Activated naive CD4-positive, alpha-beta T cell treated with anti-CD3 and anti-CD28 coated beads, Interleukin-2, amount 50 U/mL, for 16 hours (primary cell): ENCODE data around the gene NES.

Experiments used
- DNase-seq: peaks from one replicate; pipeline ENCODE4 v3.0.0-alpha.2; 2020

The NES gene, protein sequence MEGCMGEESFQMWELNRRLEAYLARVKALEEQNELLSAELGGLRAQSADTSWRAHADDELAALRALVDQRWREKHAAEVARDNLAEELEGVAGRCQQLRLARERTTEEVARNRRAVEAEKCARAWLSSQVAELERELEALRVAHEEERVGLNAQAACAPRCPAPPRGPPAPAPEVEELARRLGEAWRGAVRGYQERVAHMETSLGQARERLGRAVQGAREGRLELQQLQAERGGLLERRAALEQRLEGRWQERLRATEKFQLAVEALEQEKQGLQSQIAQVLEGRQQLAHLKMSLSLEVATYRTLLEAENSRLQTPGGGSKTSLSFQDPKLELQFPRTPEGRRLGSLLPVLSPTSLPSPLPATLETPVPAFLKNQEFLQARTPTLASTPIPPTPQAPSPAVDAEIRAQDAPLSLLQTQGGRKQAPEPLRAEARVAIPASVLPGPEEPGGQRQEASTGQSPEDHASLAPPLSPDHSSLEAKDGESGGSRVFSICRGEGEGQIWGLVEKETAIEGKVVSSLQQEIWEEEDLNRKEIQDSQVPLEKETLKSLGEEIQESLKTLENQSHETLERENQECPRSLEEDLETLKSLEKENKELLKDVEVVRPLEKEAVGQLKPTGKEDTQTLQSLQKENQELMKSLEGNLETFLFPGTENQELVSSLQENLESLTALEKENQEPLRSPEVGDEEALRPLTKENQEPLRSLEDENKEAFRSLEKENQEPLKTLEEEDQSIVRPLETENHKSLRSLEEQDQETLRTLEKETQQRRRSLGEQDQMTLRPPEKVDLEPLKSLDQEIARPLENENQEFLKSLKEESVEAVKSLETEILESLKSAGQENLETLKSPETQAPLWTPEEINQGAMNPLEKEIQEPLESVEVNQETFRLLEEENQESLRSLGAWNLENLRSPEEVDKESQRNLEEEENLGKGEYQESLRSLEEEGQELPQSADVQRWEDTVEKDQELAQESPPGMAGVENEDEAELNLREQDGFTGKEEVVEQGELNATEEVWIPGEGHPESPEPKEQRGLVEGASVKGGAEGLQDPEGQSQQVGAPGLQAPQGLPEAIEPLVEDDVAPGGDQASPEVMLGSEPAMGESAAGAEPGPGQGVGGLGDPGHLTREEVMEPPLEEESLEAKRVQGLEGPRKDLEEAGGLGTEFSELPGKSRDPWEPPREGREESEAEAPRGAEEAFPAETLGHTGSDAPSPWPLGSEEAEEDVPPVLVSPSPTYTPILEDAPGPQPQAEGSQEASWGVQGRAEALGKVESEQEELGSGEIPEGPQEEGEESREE (N-terminal part only)

DNA sequence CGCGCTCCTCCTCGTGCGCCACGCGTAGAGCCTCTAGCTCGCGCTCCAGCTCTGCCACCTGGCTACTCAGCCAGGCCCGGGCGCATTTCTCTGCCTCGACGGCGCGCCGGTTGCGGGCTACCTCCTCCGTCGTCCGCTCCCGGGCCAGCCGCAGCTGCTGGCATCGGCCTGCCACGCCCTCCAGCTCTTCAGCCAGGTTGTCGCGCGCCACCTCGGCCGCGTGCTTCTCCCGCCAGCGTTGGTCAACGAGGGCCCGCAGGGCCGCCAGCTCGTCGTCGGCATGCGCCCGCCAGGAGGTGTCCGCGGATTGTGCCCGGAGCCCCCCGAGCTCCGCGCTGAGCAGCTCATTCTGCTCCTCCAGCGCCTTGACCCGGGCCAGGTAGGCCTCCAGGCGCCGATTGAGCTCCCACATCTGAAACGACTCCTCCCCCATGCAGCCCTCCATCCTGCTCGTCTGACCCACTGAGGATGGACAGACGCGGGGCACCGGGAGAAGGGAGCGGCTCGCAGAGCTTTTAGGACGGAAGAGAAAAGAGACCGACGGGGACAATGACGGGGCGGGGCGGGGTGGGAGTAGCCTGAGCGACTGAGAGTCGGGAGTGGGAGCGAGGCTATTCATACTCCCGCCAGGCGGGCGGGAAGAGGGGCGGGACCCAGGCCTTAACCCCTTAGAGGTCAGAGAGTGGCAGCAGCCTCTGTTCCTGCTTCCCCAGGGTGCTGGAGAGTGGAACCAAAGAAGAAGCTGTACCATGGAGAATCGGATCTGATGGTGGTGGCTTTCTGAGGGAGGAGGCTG, at the start of gene NES:
TSS of gene NES (minus strand) at position 588 of the 796 bp plus-strand sequence. CDS start at position 445, 143 bp downstream.
- no peak for DNase-seq

DNA sequence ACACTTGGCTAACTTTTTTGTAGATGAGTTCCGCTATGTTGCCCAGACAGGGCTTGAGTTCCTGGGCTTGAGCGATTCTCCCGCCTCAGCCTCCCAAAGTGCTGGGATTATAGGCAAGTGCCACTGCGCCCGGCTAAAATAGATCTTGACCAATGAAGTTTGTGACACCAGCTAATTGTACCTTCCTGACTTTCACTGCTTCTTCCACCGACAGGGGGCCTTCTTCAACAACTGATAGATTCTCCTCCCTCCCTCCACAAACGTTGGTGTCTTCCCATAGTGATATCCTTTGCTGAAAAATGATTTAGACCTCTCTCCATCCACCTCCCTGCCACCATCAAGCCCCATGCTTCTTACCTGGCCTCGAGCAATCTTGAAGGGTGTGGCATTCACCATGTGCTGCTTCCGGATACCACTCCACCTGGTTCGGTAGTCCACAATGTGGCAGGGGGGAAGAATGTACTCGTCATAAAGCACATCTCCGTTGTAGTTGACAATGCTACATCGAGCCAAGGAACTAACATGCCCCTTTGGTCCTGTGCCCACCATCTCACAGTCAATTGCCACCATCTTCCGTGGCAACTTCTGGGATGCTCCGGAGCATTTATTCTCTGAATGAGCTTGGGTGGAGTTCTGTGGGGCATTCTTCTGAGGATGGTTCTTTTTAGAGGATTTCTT, 49.5 kb upstream of the NES start:
- DNase-seq: peak; percentile 58

DNA sequence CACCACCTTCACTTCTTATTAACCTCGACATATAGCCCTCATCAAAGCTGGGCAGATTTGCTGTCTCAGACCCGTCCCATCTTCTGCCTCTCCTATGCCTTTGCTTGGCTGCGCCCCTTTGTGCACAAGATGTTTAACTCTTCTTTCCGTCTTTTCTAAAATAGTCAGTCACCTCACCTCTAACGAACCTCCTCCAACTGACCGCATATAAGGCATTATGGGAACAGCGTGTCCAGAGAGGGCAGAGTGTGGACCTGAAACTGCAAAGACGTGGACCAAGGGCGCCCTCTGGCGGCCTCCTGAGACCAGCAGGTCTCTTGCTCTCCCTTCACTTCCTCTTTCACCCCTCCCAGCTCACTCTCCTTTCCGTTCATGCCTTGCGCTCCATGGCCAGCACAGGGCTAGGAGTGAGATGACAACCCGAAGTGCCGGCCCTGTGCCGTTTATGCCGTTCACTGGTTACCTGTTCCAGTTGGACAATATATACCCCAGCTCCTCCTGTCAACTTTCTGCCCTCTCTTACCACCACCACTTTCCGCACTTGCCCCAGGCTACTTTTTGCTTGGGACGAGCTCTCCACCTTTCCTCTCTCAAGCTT, 48.6 kb upstream of the NES start:
- peak; percentile 77 for DNase-seq

DNA sequence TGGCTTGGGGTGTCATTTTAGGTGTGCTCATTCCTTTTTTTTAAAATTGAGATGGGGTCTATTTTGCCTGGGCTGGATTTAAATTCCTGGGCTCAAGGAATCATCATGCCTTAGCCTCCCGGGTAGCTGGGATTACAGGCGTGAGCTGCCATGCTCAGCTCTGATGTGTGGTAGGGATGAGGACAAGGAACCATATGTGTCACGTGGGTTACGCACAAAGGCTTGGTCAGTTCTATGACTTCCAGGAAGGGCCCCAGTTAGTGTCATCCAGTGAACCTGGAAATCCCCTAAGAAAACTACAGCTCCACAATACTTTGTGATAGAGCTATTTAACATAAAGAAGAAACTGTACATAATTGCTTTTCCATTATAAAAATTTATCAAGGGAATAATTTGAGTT, 44.3 kb upstream of the NES start:
- DNase-seq: no peak

DNA sequence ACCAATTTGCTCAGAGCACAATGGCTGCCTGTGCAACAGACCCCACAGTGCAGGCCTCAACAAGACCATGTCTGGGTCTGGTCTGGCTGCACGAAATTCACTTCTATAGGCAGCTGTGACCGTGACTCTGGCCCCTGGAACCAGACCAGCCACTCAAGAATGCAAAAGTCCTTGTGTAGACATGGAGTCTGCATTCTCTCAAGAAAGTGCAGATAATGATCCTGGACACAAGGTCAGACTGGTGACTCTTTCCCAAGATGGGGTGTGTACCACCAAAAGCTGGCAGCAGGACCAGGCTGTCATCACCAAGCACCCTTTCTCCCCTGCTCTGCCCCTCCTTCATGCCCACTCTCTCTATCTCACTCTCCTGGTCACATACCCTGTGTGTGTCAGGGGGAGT, 43.9 kb upstream of the NES start:
- DNase-seq: no peak

DNA sequence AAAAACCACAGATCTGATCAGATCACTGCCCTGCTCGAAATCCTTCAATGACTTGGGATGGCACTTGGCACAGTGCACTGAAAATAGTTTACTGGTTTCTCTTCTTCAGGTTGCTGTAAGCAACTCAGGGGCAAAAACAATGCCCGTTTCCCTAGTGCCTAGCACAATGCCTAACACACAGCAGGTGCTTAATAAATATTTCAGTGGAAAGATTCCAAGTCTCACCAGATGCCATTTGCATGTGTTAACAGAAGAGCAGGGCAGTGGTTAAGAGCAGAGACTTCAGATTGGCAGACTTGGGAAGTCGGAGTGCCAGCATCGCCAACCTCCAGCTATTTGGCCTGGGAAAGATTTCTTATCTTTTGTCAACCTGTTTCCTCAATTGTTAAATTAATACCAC, 40.1 kb upstream of the NES start:
- no peak for DNase-seq

DNA sequence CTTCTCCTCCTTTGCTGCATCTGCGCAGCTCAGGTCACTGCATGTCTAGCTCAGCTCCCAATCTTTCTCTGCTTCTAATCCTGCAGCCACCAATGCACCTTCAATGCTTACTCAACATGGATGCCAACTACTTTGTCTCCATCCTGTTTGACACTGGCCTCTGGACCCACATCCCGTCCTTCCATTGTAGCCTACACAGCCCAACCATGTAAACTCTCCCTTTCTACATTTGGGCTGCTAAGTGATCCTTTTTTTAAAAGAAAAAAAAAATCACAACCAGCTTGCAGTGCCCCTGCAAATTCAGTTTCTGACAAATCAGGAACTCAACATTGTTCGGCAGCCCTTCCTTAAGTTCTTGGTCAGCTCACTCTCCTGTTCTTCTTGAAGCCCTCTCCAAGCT, 37.6 kb upstream of the NES start:
- no peak for DNase-seq

DNA sequence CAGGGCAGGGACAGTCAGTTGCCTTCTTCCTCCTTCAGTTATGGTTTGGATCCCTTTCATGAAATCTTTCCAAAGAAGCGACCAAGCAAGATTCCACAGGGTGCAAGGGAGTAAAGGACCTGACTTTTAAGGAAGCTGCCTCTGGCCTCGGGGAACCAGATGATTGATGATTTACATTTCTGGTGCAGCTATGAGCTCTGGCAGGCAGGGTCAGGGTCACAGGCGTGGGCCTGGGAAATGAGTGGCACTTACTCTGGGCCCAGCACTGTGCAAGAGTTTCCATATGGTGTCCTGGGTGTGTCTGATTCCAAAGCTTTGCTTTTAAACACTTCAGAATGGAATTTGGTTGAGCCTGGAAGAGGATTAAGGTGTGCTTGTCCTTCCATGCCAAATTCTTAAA, 35.4 kb upstream of the NES start:
- DNase-seq: no peak

DNA sequence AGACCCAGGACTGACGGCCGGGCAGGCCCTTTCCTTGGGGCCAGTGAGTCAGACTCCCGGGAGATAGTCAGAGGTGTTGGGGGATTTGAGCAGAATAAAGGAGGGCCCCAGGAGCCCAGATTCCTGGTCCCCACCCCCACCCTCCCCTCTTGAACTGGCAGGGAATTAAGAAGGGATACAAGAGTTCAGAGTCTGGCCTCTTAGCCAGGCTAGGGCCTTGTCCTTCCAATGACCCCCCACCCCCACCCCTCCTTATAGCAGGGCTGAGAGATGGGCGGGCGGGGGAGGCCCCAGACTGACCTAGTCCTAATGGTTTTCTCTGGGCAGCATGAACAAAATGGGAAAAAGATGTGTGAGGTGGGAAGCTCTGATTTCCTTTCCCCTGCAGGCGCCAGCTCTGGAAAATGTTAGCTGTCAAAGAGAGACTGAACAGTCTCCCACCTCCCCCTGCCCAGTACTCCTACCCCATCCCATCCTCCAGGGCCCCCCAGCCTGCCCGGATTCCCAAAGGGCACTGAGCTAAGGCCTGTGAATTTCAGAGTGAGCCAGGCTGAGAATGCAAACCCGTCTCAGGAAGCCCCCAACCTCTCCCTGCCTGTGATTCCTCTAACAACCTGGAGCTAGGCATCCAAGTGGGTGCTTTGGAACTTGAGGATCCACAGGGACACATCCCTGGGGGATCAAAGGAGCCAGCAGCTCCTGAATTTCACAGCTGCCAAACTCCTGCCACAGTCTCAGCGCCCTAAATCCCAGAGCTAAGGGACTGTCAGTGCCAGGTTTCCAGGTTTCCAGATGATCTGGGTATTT, 34.0 kb upstream of the NES start:
- DNase-seq: no peak

DNA sequence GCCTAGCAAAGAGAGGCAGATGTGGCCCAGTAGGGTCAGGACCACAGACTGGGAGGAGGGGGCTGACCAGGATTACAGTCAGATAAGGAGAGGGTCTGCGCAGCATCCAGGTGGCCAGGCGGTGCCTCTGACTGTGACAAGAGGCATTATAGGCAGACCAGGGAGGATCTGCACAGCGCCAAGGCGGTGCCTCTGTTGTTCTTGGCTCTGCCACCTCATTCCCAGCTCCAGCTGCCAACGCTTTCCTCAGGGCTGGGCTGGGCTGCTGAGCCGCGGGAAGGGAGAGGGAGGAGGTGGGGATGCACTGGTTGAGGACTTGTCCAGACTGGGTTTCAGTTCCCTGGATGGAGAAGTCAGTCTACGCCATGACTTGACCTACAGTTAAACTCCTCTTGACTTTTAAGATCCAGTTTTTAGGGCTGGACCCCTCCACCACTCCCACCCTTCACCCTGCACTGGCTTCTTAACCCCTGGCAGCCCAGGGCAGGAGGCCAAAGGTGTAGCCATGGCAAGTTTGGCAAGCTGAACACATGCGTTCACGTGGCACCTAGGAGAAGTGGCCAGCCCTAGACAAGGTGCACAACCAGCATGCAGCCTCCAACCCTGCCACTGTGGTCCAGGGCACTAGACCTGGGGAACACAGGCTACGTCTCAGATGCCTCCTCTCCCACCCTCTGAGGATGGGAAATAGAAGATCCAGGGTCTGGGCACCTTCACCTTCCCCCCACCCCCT, 32.7 kb upstream of the NES start:
- DNase-seq: no peak

DNA sequence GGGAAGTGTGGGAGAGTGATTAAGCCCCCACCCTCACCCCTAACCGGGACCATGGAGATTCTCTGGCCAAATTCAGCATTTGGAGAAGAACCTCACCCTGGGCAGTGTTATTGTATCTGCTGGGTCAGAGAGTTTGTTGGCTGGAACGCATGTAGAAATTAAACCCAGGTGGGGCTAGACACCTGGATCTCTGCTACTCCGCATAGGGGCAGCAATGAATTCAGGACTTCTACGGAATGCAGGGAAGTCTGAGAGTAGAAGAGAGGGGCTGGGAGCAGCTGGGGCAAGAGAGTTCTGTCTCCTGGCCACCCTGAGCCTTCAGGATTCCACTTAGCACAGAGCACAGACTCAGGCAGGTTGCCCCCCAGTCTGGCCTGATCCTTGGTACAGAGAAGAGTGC, 31.8 kb upstream of the NES start:
- DNase-seq: no peak

DNA sequence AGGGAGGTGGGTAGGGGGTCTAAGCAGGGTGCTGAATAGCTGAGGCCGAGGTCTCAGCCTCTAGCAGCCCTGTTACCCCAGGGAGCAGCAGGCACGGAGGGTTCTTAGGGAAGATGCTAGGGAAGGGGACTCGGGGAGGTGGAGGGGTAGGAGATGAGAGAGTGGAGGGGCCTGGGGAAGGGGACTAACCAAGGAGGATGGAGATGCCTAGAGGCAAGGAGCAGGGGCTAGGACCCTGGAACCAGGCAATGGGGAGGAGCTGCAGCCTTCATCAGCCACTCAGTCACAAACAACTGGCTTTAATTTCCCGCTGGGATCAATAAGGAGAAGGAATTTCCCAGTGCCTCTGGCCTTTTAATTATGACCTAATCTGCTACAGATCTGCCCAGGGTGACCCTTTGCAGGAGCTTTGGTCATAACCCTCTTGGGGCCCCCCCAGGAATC, 31.0 kb upstream of the NES start:
- DNase-seq: no peak

DNA sequence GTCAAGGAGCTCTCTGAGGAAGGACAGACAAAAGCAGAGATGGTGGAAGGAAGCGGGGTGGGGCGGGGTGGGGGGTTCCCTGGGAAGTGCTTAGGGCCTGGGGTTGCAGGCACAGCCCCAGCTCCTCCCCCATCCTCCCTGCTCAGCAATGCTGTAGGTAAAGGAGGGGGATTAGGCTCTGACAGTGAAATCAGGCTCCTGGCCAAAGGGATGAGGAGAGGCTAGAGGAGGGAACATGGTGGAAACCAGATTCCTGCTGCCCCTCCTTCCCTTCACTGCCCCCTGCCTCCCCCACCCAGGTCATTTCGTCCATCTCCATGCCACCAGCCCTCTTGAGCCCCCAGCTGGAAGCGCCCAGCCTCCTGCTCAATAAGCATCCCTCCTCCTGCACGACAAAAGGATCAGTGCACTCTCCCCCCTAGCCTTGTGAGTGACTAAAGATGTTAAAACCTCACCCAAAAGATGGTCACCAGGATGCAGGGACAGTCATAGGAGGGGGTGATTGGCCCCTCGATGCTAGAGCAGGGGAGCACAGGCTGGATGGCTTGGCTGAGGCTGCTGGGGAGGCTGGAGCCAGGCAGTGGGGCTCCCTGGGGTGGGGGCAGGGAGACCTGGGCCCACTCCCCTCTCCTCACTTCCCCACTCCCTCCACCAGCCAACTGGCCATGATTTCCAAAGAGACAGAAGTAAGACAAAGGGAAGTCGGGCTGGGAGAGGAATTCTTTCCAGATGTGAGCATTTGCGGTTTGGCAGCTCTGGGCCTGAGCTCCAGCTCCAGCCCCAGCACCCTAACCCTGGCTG, 30.4 kb upstream of the NES start:
- DNase-seq: no peak

DNA sequence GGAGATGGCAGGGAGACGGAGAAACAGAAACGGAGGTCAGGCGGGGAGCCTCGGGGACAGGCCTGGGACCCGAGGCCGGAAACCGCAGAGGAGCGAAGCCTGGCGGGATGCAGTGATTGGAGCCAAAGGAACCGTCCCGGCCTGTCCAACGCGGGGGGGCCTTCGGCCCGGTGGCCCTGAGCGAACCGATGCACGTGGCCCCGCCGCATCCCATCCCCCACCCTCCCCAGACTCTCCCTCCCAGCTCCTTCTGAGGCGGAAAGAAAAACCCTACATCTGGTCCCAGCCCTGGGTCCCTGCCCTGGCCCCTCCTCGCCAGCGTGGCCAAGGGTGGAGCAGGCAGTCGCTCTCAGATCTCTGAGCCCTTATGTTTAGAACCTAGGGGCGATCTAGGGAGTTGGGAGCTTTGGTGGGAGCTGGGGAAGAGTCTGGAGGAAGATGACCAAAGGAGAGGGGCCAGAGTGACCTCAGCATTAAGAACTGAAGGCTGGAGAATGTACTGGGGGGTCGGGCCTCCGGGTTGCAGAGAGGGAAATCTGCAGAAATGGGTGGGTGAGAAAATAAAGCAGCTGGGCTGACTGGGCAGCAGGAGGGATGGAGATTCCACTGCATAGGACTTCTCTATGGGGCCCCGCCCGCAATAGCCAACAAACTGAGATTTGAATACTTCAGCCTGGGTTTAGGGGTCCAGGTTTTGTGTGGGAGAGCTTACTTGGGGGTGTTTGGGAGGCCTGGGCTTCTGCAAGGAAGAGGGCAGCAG, 29.6 kb upstream of the NES start:
- peak; percentile 28 for DNase-seq

DNA sequence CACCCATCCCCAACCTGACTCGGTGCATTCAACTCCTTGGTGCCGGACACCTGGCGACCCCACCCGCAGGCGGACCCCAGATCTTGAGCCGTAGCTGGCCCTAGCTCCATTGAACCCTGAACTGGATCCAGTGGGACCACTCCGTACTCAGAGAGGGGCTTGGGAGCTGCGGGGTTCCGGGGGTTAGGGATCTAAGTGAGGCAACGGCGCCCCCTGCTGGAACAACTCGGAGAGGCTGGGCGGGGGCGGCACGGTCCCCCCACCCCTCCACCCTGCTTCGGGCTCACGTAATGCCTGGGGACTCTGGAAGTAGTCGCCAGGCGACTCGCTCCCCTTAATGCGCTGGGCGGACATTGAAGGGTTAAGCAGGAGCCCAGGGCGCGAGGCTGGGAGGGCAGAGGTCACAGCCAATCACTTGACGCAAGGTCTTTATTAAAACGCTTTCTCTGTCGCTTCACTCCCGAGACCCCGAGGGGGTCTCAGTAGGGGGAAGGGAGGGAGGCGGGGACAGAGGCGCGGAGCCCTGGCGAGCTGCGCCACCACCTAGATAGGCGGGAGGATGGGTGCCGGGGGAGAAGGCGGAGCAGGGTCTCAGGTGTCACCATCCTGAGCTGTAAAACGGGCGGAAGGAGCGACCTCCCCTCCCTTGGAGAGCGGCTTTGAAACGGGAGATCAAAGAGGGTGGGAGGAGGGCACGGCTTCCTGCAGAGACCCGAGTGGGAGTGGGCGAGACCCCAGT, 28.9 kb upstream of the NES start:
- DNase-seq: peak; percentile 76

DNA sequence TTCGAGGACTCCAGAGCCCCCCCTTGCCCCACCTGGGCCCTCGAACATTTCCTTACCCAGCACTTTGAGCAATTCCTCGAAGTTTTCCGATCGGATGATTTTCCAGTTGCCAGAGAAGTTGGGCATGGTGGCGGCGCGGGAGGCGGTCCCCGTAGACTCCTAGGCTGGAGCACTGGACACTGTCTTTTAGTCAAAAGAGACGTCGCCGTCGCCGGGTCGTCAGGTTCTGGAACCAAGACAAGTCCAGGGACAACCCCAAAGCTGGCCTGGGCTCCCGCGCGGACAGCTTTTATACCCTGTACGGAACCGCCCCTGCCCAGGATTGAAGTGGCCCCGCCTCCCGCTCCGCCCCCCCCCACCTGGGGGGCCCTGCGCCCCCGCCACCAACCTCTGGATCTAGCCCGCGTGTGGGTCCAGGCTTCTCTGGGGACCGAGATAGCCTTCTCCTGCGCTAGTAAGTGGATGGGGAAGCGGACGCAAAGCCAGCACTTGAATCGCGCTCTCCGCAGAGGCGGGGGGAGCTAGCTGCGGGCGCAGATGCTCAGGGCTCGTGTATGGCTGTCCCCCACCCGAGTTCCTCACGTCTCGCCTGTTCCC, 28.2 kb upstream of the NES start, which contains the start of gene CRABP2:
TSS of gene CRABP2 (minus strand) at position 263 of the 597 bp plus-strand sequence. CDS start at position 126, 137 bp downstream.
- DNase-seq: peak; percentile 36

DNA sequence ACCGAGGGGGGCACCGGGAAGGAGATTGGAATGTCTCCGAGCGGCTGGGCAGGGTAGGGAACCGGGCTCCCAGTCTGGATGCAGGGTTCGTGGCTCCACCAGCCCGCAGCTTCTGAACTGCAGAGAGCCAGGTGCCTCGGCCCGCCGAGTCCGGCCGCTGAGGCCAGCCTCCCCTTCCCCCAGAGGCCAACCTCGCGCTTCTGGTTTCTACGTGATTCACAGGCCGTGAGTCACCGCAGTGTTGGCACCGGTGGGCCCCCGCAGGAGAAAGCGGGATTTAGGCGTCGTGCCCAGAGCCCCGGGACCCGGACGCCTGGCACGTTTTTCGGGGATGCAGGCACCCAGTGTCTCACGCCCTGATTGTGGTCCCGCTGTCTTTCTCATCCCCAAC, 27.7 kb upstream of the NES start:
- DNase-seq: peak; percentile 50
